ENCODE results near the gene C10orf105.

C10orf105 gene

DNA sequence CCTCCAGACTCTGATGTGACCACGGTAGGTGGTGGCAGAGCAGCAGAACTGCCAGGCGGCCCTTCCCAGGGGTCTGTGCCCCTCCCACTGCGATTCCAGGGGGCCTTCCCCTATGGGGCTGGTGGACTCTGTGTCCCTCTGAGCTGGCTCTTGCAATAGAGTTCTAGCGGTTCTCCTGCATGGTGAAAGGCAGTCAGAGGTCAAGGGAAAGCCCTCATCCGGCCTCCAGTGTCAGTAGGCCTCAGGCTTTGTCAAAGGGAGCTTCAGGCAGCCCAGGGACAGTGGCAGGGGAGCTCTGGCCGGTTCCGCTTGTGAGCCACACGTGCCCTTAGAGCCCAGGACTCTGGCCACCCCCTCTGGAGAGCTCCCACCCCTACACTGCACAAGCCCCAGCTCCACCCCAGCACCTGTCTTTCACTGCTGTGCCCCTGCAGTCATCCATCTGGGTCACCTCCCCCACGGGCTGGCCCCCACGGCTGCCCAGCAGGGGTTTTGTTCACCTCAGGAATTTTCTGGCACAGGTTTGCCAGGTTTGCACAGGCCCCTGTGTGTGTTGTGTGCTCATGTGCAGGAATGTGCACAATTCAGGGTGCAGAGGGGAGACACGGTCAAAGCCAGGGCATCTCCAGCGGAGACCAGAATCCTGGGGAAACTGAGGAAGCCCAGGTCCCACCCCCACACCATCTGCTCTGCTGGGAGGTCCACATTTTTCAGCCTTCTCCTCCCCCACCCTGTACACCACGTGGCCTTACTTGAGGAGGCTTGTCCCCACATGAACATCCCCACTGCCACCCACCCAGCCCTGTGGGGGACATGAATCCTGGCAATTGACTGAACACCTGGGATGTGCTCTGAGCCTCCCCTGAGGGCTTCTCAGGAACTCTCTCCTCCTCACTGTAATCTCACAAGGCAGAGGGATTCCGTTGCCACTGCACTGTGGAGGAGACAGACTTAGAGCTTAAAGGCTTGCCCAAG is 23.8 kb downstream of the C10orf105 start:
- Histone ChIP-seq H3K36me3 (no peaks in the 10 kb centered on the region), H3K4me1 (peaks cover 58% of the 10 kb centered on the region), H3K4me2 (peak overlapping the region; percentile 69), H3K27me3 (no peaks in the 10 kb centered on the region), H4K20me1 (no peaks in the 10 kb centered on the region), H3K4me3 (no peak overlapping the region), H3K9me3 (no peaks in the 10 kb centered on the region), H3K9ac (no peak overlapping the region), H3K27ac (peak overlapping the region; percentile 20; the same call in 1 of the 2 replicates)
- no peak for TF ChIP-seq Cebpa-rat (IDR thresholded peaks at IDR 0.05)

DNA sequence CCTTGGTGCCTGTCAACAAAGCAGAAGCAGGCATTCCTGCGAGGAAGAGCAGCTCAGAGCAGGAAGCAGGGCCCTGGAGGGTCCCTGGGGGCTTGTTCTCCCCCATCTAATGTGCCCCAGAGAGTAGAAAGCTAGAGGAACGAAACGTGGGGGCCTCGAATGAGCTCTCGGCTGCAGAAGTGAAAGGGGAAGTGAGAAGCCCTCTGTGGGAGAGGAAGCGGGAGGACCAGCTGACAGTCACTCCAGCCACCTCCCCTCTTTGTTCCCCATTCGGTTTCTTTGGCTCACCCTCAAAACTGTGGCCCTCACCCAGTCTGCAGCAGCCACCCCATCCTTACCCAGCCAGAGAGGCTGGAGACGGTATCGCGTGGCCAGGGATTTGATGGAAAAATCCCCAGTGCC is 25.0 kb downstream of the C10orf105 start:
- Histone ChIP-seq H3K36me3 (no peaks in the 10 kb centered on the region), H3K27ac (peak overlapping the region; percentile 49), H3K4me3 (no peak overlapping the region), H3K4me2 (peak overlapping the region; percentile 69), H3K9ac (no peak overlapping the region), H4K20me1 (no peaks in the 10 kb centered on the region), H3K9me3 (no peaks in the 10 kb centered on the region), H3K27me3 (no peaks in the 10 kb centered on the region), H3K4me1 (peaks cover 54% of the 10 kb centered on the region)
- no peak for TF ChIP-seq Cebpa-rat (IDR thresholded peaks at IDR 0.05)

DNA sequence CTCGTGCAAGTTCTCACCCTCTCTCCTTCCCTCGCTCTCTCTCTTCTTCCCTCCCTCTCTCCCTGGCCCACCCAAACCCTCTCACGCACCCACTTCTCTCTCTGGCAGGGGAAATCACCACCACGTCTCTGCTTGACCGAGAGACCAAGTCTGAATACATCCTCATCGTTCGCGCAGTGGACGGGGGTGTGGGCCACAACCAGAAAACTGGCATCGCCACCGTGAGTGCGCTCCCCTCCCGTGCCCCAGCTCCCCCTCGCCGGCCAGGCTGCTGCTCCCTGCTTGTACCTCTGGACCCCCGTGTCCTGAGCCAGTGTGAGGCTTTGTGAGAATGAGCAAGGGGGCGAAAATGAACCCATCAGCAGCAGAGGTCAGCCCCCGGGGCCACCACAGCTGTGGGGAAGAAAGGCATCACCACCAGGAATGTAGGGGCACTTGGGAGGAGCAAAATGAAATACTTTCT is 25.5 kb downstream of the C10orf105 start:
- no peaks in the 10 kb centered on the region for H4K20me1 ChIP-seq
- TF ChIP-seq Cebpa-rat (IDR thresholded peaks at IDR 0.05) = no peak
- H3K27ac ChIP-seq = peak overlapping the region; percentile 49
- H3K4me3 ChIP-seq = no peak overlapping the region
- H3K4me2 ChIP-seq = peak overlapping the region; percentile 69
- H3K4me1 ChIP-seq = peaks cover 59% of the 10 kb centered on the region
- H3K9me3 ChIP-seq = no peaks in the 10 kb centered on the region
- H3K36me3 ChIP-seq = no peaks in the 10 kb centered on the region
- no peaks in the 10 kb centered on the region for H3K27me3 ChIP-seq
- H3K9ac ChIP-seq = no peak overlapping the region

DNA sequence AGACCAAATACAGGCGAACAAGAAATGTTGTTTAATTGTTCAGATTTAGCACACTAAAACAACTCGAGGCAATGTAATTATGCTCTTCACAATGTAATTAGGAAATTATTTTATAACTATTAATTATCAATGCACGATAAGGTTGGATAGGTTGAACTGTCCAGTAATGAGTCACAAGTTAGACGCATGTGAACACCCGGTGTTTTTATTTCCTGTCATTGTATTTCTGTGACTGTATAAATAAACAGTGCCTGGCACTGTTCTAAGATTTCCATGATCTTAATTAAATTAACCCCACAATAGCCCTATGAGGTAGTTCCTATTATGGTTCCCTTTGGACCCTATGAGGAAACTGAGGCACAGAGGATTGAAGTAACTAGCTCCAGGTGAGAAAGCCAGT is 26.2 kb downstream of the C10orf105 start:
- H3K4me2 ChIP-seq = peak overlapping the region; percentile 69
- H3K4me3 ChIP-seq = no peak overlapping the region
- no peak overlapping the region for H3K9ac ChIP-seq

DNA sequence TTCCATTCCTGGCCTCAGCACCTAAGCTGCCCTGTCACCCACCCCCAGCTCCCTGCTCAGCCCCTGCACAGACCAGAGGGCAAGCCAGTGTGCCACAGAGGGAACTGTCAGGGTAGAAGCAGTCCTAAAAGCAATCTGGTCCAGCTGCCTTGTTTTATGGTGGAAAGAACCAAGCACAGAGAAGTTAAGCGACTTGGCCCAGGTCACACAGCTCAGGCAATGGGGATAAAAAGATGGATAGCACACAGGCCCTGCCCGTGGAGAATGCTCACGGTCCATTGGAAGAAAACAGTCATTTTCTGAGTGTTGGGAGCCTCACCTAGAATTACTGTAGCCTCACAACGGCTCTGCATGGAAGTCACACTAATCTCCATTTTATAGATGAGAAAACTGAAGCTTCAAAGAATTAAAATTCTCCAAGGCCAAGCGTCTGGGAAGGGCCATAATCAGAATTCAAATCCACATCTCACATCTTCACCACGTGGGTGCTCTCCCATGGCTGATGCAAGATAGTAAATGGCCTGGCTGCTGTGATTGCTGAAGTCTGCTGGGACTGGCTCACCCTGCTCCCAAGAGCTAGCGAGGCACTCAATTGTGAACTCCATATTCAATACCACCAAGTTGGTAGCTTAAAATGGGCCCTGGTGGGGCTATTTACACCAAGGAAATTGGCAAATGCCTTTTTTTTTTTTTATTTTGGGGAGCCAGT is 26.8 kb downstream of the C10orf105 start:
- no peaks in the 10 kb centered on the region for H3K27me3 ChIP-seq
- no peaks in the 10 kb centered on the region for H3K9me3 ChIP-seq
- no peak overlapping the region for H3K27ac ChIP-seq
- no peak overlapping the region for H3K4me3 ChIP-seq
- no peaks in the 10 kb centered on the region for H3K36me3 ChIP-seq
- H3K4me2 ChIP-seq = peak overlapping the region; percentile 69; the same call in 1 of the 2 replicates
- H3K4me1 ChIP-seq = peaks cover 58% of the 10 kb centered on the region
- TF ChIP-seq Cebpa-rat (IDR thresholded peaks at IDR 0.05) = no peak
- no peaks in the 10 kb centered on the region for H4K20me1 ChIP-seq
- H3K9ac ChIP-seq = no peak overlapping the region

More for the DNA sequence above, 26.2 kb downstream of the C10orf105 start:
- no peak for TF ChIP-seq Cebpa-rat (IDR thresholded peaks at IDR 0.05)
- Histone ChIP-seq H3K27ac (peak overlapping the region; percentile 49; the same call in 1 of the 2 replicates), H3K9me3 (no peaks in the 10 kb centered on the region), H3K27me3 (no peaks in the 10 kb centered on the region), H3K4me1 (peaks cover 59% of the 10 kb centered on the region), H3K36me3 (no peaks in the 10 kb centered on the region), H4K20me1 (no peaks in the 10 kb centered on the region)

DNA sequence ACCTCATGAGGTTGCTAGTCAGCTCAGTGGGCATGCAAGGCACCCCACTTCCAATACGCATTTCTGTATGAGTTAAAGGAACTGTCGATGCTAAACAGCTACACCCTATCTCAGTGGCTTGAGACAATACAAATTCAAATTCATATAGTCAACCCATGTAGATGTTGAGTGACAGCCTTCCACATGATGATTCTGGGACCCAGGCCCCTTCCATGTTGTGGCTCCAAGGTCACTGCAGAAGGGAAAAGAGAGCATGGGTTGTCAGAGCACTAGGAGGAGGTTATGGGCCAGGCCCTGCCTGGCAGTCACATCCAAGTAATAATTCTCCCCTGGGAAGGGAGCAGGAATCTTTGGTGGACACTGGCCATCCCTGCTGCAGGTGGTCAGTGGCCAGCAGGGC is 28.2 kb downstream of the C10orf105 start:
- Histone ChIP-seq H4K20me1 (no peaks in the 10 kb centered on the region), H3K4me2 (no peak overlapping the region), H3K9ac (no peak overlapping the region), H3K36me3 (no peaks in the 10 kb centered on the region), H3K27ac (no peak overlapping the region), H3K4me3 (no peak overlapping the region), H3K9me3 (no peaks in the 10 kb centered on the region), H3K4me1 (peaks cover 45% of the 10 kb centered on the region), H3K27me3 (no peaks in the 10 kb centered on the region)
- no peak for TF ChIP-seq Cebpa-rat (IDR thresholded peaks at IDR 0.05)

DNA sequence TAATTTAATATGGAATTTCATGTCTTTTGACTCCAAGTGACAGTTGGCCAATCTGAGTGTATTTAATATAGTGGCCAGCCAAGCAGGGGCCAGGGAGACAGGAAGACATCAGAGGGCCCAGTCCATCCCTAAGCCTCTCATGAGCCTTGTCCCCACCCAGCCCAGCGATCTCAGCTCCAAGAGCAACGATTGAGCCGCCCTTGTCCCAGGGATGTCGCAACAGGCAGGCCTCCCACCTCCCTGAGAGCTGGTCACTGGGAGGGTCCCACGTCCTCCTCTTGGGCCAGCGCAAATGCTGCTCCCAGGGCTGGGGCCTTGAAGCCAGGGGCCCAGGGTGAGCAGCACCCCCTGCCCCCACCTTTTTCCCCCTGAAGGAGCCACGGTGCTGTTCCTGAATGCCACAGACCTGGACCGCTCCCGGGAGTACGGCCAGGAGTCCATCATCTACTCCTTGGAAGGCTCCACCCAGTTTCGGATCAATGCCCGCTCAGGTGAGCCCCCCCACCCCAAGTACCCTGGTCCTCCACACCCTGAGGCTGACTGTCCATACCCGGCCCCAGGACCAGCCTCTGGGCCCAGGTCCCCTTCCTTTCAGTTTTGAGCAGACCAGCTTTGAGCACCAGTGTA is 29.4 kb downstream of the C10orf105 start:
- H3K4me2 ChIP-seq = no peak overlapping the region
- no peaks in the 10 kb centered on the region for H4K20me1 ChIP-seq
- no peaks in the 10 kb centered on the region for H3K9me3 ChIP-seq
- H3K4me1 ChIP-seq = peaks cover 40% of the 10 kb centered on the region
- no peak overlapping the region for H3K4me3 ChIP-seq
- H3K9ac ChIP-seq = no peak overlapping the region
- no peaks in the 10 kb centered on the region for H3K27me3 ChIP-seq
- no peak overlapping the region for H3K27ac ChIP-seq
- 0 out of 2 replicates have a peak, but pooled peaks have one; percentile 11 for TF ChIP-seq Cebpa-rat (IDR thresholded peaks at IDR 0.05)
- H3K36me3 ChIP-seq = no peaks in the 10 kb centered on the region

DNA sequence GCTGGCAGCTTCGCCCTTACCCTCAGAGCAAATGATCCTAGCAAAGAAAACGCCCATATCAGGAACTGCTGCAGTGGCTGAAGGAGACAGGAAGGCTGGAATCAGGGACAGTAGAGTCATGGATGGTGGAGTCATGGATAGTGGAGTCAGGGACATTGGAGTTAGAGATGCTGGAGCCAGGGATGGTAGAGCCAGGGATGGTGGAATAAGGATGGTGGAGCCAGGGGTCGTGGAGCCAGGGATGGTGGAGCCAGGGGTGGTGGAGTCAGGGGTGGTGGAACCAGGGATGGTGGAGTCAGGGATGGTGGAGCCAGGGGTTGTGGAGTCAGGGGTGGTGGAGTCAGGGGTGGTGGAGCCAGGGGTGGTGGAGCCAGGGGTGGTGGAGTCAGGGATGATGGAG is 31.3 kb downstream of the C10orf105 start:
- Histone ChIP-seq H3K27ac (no peak overlapping the region), H3K9ac (no peak overlapping the region), H3K4me2 (no peak overlapping the region), H3K4me1 (peaks cover 31% of the 10 kb centered on the region), H3K4me3 (no peak overlapping the region), H3K27me3 (no peaks in the 10 kb centered on the region), H3K36me3 (no peaks in the 10 kb centered on the region), H3K9me3 (no peaks in the 10 kb centered on the region), H4K20me1 (no peaks in the 10 kb centered on the region)
- TF ChIP-seq Cebpa-rat (IDR thresholded peaks at IDR 0.05) = no peak

DNA sequence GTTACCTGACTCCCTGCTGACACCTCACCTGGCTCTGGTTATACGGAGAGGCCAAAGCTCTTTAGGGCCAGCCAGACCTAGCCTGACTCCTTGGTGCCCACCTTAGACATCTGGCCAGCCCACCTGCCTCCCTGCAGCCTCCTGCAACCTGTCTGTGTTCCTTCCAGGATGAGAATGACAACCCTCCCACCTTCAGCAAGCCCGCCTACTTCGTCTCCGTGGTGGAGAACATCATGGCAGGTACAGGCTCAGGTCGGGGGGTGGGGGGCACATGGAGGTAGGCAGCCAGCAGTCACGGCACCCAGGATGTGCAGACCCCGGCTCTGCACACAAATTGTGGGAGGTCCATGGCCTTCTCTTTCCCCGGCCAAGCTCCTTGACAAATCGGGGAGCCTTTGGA is 32.1 kb downstream of the C10orf105 start:
- Histone ChIP-seq H3K9me3 (no peaks in the 10 kb centered on the region), H3K9ac (no peak overlapping the region), H4K20me1 (no peaks in the 10 kb centered on the region), H3K4me3 (no peak overlapping the region), H3K27ac (no peak overlapping the region), H3K36me3 (no peaks in the 10 kb centered on the region), H3K4me1 (peaks cover 24% of the 10 kb centered on the region), H3K27me3 (no peaks in the 10 kb centered on the region), H3K4me2 (no peak overlapping the region)
- no peak for TF ChIP-seq Cebpa-rat (IDR thresholded peaks at IDR 0.05)

Measured in BLaER1 (cell line).